Measurements from ENCODE around the gene CSRP1.
A peak's percentile ranks its signal among the peaks of the same experiment; 100 is the strongest.
"Not testable (repeated sequence)": the region's sequence is repeated elsewhere in the genome, so short reads cannot be mapped to it uniquely, and the experiment has no call there.

CSRP1 gene

GRCh38 chr1:201475915-201476669, 30.8 kb downstream of the CSRP1 start:
- DNase-seq = no peak

- DNase-seq = peak; percentile 62
Measured at GRCh38 chr1:201475130-201475529, 31.8 kb downstream of the CSRP1 start.

- DNase-seq = no peak
Measured at GRCh38 chr1:201473296-201473695, 33.6 kb downstream of the CSRP1 start.

- not testable (repeated sequence) for DNase-seq
Measured at GRCh38 chr1:201472321-201472720, 34.6 kb downstream of the CSRP1 start.

- peak; percentile 84 for DNase-seq
Measured at GRCh38 chr1:201471772-201472171, 35.2 kb downstream of the CSRP1 start.

GRCh38 chr1:201470581-201470980, 36.3 kb downstream of the CSRP1 start:
- no peak for DNase-seq

- DNase-seq = no peak
Measured at GRCh38 chr1:201469645-201470074, 37.3 kb downstream of the CSRP1 start.

- peak; percentile 91 for DNase-seq
Measured at GRCh38 chr1:201468844-201469644, 37.9 kb downstream of the CSRP1 start, which contains the start of gene PHLDA3. Gene PHLDA3, minus strand, starts transcription at chr1:201469188. Its CDS starts 402 bp downstream, at chr1:201468786.

- DNase-seq = peak; percentile 34
Measured at GRCh38 chr1:201468501-201468843, 38.5 kb downstream of the CSRP1 start.

- peak; percentile 57 for DNase-seq
Measured at GRCh38 chr1:201466492-201466891, 40.4 kb downstream of the CSRP1 start.

GRCh38 chr1:201465698-201466290, 41.1 kb downstream of the CSRP1 start:
- no peak for DNase-seq

DNA sequence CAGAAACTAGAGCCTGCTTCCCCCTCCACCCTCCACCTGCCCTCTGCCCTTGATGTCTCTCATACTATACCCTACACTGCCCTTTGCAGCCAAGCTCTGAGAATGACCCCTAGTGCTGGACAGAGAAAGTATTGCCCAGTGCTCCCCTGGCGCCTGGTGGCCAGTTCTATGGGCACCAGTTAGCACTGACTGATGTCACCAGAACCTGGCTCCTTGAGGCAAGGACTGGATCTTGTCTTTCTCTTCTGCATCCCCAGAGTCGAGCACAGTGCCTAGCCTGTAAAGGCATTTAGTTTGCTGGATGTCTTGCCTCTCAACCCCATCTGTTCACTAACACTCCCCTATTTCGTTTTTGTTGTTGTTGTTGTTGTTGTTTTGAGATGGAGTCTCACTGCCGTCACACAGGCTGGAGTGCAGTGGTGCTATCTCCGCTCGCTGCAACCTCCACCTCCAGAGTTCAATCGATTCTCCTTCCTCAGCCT, 43.8 kb downstream of the CSRP1 start:
- DNase-seq = peak; percentile 42

- DNase-seq = peak; percentile 97
Measured at GRCh38 chr1:201461645-201462441, 45.1 kb downstream of the CSRP1 start.

DNA sequence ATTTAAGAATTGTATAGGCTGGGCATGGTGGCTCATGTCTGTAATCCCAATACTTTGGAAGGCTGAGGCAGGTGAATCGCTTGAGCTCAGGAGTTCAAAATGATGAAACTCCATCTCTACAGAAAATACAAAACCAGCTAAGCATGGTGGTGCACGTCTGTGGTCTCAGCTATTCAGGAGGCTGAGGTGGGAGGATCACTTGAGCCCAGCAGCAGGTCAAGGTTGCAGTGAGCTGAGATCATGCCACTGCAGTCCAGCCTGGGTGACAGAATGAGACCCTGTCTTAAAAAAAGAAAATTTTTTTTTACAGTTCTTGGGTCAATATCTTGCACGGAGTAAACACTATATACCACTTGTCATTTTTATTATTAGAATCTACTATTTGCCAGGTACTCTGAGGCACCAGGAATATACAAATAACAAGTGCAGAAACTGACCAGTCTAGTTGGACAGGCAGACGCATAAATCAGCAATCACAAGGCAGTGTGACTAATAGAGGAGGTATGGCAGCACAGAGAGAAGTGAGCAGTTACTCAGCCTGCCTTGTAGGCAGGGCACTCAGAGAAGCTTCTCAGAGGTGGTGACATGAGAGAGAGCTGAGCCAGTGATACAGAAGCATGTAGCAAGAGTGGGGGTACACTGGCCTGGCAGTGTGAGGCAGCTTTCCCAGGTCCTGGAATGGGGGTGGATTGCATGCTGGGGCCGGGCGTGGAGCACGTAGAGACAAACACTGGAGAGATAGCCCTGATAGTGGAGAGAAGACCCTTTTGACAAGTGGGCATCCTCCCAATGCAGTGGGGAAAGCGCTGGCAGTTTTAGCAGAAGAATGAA, 45.9 kb downstream of the CSRP1 start:
- peak; percentile 97 for DNase-seq

GRCh38 chr1:201459775-201460174, 47.1 kb downstream of the CSRP1 start:
- no peak for DNase-seq

DNA sequence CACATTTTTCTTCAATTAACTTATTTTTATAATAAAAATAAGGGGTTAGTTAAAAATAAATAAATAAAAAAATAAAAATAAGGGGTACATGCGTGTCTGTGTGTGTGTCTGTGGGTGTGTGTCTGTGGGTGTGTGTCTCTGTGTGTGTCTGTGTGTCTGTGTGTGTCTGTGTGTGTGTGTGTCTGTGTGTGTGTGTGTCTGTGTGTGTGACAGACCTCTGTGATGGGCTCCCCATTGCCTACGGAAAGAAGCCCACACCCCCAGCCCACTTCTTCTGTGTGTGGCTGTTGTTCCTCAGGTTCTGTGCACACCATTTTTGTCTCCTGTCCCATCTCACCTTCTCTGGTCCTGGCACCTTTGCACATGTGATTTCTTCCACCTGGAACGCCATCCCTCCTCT, 47.9 kb downstream of the CSRP1 start:
- DNase-seq = no peak

DNA sequence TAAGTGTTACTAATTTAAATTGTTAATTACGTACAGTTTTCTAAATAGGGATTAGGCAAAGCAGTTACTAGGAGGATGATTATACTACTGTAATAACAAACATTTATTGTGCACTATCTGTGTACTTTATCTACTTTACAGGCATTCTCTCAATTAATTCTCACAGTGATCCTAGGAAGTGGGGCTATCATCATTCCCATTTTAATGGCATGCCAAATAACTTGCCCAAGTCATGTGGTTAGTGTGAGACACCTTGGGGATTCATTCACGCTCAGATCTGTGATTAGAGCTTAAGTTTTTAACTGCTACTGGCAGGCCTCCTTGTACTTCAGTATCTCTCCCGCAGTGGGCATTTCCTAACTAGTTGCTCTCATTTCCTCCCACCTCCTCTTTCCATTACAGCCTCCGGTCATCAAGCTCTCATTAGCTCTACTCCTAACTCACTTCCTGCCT, 49.4 kb downstream of the CSRP1 start:
- no peak for DNase-seq

GRCh38 chr1:201456499-201457309, 50.2 kb downstream of the CSRP1 start:
- DNase-seq = peak; percentile 97

DNA sequence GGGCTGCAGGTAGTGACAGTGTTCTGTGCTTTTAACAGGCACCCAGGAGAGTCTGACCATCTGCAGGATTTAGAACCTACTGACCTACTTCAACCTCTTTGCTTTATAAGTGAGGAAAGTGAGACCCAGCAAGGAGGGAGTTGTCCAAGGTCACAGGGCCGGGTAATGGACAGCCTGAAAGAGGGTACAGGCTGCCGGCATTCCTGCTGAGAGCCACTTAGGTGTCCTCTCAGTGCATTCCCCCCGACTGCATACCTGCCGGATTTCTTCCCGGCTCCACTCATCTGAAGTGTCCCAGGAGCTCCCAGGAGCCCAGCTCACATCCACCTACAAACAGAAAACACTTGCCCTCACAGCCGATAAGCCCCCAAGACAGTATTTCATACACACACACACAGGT, 51.8 kb downstream of the CSRP1 start:
- DNase-seq = no peak

DNA sequence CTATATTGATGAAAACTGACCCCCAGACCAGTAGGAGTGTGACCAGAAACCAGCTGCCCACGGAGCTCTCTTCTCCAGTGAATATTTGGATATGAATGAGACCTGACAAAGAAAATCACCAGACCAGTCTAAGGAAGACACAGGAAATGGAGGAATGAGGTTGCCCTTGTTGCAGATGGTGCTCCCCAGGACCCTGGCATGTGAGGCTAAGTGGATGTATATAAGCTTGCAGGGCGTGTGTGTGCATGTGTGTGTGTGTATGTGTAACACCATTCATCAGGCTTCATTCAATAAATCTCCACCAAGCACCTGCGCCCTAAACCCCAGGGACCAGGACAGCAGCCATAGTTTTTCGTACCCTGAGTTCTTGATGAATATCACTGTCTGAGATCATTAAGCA, 52.3 kb downstream of the CSRP1 start:
- DNase-seq = no peak

- no peak for DNase-seq
Measured at GRCh38 chr1:201452866-201453265, 54.1 kb downstream of the CSRP1 start.

Data from EL (cell line).